Osteocyte (in vitro differentiated cells): Measurements from ENCODE around the gene PROK1. TPM values are rescaled to one million over a fixed set of nuclear protein-coding genes. Genes with fewer than 3 reads are reported as not detected.
"Not testable (repeated sequence)": the region's sequence is repeated elsewhere in the genome, so short reads cannot be mapped to it uniquely, and the experiment has no call there.

Source experiments
- DNase-seq: peaks from one replicate; pipeline ENCODE4 v3.0.0; 2021; ENCODE audit warnings: mixed read lengths; ENCODE audit not compliant: unreplicated experiment; ENCODE audit errors: extremely low spot score
- H3K27ac Mint-ChIP-seq: one replicate; pipeline ENCODE4 v1.8.0; 2021; ENCODE audit warnings: mild to moderate bottlenecking, mixed read lengths; ENCODE audit not compliant: unreplicated experiment
- H3K27me3 Mint-ChIP-seq: one replicate; pipeline ENCODE4 v1.8.0; 2021; ENCODE audit warnings: mixed read lengths; ENCODE audit not compliant: unreplicated experiment
- H3K36me3 Mint-ChIP-seq: one replicate; pipeline ENCODE4 v1.8.0; 2021; ENCODE audit warnings: mixed read lengths; ENCODE audit not compliant: unreplicated experiment
- H3K4me1 Mint-ChIP-seq: one replicate; pipeline ENCODE4 v1.8.0; 2021; ENCODE audit warnings: mixed read lengths; ENCODE audit not compliant: unreplicated experiment
- H3K4me3 Mint-ChIP-seq: one replicate; pipeline ENCODE4 v1.8.0; 2021; ENCODE audit warnings: mild to moderate bottlenecking, moderate library complexity, mixed read lengths; ENCODE audit not compliant: unreplicated experiment
- H3K9me3 Mint-ChIP-seq: one replicate; pipeline ENCODE4 v1.8.0; 2021; ENCODE audit warnings: mixed read lengths; ENCODE audit not compliant: unreplicated experiment
- CTCF ChIP-seq: fragments of 200-600 bp; sonication (generic); IDR thresholded peaks from 2 replicates; pipeline ENCODE4 v1.5.0; 2021; ENCODE audit warnings: antibody characterized with exemption, mild to moderate bottlenecking, moderate library complexity
- total RNA-seq: library from RNA; stranded (reverse); gene quantifications from 2 replicates; pipeline ENCODE4 v1.2.1, GENCODE V29; 2021

PROK1 gene
- total RNA-seq, 1 donor from 2014 or later, result not detected

- no peak for DNase-seq
- no peak for TF ChIP-seq CTCF
- no peaks in the 10 kb centered on the region for H3K9me3 Mint-ChIP-seq
- H3K27me3 Mint-ChIP-seq, result peaks cover 49% of the 10 kb centered on the region
- no peak overlapping the region for H3K4me3 Mint-ChIP-seq
- peaks cover 5% of the 10 kb centered on the region for H3K4me1 Mint-ChIP-seq
- H3K36me3 Mint-ChIP-seq, result no peaks in the 10 kb centered on the region
- no peak overlapping the region for H3K27ac Mint-ChIP-seq
Observed at GRCh38 chr1:110433803-110434202, 17.1 kb upstream of the PROK1 start.

GRCh38 chr1:110434946-110435345 is 16.0 kb upstream of the PROK1 start:
- Mint-ChIP-seq H3K27ac (no peak overlapping the region), H3K9me3 (no peaks in the 10 kb centered on the region), H3K27me3 (peaks cover 51% of the 10 kb centered on the region), H3K36me3 (no peaks in the 10 kb centered on the region), H3K4me1 (peaks cover 5% of the 10 kb centered on the region), H3K4me3 (no peak overlapping the region)
- DNase-seq, result no peak
- TF ChIP-seq CTCF, result no peak

GRCh38 chr1:110436635-110437034 is 14.3 kb upstream of the PROK1 start:
- Mint-ChIP-seq H3K27me3 (peaks cover 36% of the 10 kb centered on the region), H3K4me1 (peaks cover 5% of the 10 kb centered on the region), H3K9me3 (no peaks in the 10 kb centered on the region), H3K27ac (no peak overlapping the region), H3K36me3 (no peaks in the 10 kb centered on the region), H3K4me3 (no peak overlapping the region)
- no peak for DNase-seq
- no peak for TF ChIP-seq CTCF

GRCh38 chr1:110437645-110438299 is 13.2 kb upstream of the PROK1 start:
- not testable (repeated sequence) for H3K9me3 Mint-ChIP-seq, DNase-seq, H3K27ac Mint-ChIP-seq, H3K36me3 Mint-ChIP-seq, H3K4me1 Mint-ChIP-seq, H3K4me3 Mint-ChIP-seq
- H3K27me3 Mint-ChIP-seq, result peaks cover 38% of the 10 kb centered on the region

GRCh38 chr1:110438893-110439292 is 12.1 kb upstream of the PROK1 start:
- H3K27ac Mint-ChIP-seq, result no peak overlapping the region
- no peaks in the 10 kb centered on the region for H3K36me3 Mint-ChIP-seq
- H3K4me3 Mint-ChIP-seq, result no peak overlapping the region
- no peak for DNase-seq
- H3K4me1 Mint-ChIP-seq, result peaks cover 2% of the 10 kb centered on the region
- no peak for TF ChIP-seq CTCF
- H3K9me3 Mint-ChIP-seq, result no peaks in the 10 kb centered on the region
- peaks cover 38% of the 10 kb centered on the region for H3K27me3 Mint-ChIP-seq

- not testable (repeated sequence) for H3K4me3 Mint-ChIP-seq, H3K9me3 Mint-ChIP-seq, DNase-seq, H3K36me3 Mint-ChIP-seq, H3K4me1 Mint-ChIP-seq, H3K27ac Mint-ChIP-seq
- peaks cover 36% of the 10 kb centered on the region for H3K27me3 Mint-ChIP-seq
Observed at GRCh38 chr1:110439873-110440272, 11.1 kb upstream of the PROK1 start.
